T-helper 22 cell (primary cell): ENCODE measurements around the gene ADGRA3.
"Not testable (repeated sequence)": the region's sequence is repeated elsewhere in the genome, so short reads cannot be mapped to it uniquely, and the experiment has no call there.

ENCODE experiments used
- DNase-seq: peaks from one replicate; pipeline ENCODE4 v3.0.0-alpha.2; 2020; ENCODE audit warnings: low read depth

ADGRA3 gene

DNA sequence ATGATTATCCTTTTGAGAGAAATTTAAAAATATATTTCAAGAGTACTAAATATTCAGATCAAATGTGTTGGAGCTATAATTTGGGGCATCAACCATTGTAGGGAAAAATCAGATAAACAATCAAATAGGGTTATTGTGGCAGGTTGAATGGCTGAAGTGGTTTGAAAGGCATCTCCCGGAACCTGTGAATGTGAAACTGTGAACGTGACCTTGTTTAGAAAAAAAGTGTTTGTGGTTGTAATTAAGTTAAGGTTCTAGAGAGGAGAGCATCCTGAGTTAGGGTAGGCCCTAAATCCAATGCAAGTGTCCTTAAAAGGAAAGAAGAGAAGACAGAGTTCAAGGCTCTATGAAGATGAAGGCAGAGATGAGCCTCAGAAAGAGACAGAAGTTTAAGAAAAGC, 37.4 kb downstream of the ADGRA3 start:
- DNase-seq: no peak

DNA sequence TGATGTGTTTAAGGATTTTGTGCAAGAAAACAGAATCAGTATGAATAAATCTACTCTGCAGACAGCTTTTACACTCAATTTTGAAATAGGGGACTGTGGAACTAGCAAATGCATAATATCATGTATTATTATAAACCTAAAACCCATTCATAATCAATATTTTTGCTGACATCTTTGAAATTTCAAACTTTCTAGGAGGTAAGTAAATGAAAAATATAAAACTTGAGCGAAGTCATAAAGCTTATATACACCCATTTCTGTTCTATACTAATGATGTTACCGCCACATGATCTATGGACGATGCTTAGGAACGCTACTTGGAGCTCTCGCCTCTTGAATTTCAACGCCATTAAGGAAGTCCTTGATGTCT, 38.1 kb downstream of the ADGRA3 start:
- DNase-seq: no peak

DNA sequence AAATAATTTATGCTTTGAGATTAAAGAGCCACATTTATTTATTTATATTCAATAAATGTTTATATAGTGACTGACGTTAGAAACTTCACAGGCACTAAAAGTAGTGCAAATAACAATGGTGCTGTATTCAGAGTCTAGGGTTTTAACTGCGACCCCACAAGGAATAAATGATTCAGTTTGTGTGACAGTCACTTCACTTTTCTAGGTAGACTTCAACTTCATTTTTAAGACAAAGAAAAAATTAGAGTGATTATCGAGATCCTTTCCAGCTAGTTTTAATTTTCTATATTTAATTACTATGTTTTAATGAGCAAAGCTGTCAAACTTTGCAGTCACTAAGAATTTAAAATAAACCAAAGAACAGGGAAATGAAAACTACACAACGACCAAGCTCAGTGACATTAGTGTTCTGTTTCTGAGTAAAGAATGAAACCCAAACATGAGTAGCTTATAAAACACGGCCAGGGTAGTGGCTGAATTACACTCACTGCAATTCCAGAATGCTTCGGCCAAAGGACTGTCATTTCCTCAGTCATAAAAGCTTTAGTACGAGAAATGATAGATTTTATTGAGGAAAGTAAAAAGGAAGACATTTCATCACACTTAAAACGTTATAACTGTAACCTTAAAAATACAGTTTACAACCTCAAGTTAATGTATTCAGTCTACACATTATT, 38.6 kb downstream of the ADGRA3 start:
- DNase-seq: no peak

DNA sequence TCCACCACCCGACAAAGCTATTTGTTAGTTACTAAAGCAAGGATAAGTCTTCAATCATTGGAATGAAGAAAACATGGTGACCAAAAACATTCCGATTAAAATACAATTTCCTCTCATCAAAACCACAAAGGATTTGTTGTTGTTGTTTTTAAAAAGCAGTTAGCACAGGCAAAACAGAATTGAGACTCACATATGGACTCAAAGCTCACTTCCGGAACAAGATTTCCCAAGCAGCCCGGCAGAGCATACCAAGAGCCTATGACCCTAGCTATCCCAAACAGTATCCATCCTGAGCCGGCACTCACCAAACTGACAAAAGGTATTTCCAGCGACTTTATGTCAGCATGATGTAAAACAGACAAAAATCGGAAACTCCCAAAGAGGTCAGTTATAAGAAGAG, 39.9 kb downstream of the ADGRA3 start:
- DNase-seq: no peak

DNA sequence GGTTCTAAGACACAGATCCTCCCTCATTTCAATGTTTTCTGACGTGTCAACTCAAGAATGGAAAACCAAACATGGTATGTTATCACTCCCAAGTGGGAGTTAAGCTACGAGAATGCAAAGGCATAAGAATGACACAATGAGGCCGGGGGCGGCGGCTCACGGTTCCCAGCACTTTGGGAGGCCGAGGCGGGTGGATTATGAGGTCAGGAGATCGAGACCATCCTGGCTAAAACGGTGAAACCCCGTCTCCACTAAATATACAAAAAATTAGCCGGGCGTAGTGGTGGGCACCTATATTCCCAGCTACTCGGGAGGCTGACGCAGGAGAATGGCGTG, 40.6 kb downstream of the ADGRA3 start:
- not testable (repeated sequence) for DNase-seq

DNA sequence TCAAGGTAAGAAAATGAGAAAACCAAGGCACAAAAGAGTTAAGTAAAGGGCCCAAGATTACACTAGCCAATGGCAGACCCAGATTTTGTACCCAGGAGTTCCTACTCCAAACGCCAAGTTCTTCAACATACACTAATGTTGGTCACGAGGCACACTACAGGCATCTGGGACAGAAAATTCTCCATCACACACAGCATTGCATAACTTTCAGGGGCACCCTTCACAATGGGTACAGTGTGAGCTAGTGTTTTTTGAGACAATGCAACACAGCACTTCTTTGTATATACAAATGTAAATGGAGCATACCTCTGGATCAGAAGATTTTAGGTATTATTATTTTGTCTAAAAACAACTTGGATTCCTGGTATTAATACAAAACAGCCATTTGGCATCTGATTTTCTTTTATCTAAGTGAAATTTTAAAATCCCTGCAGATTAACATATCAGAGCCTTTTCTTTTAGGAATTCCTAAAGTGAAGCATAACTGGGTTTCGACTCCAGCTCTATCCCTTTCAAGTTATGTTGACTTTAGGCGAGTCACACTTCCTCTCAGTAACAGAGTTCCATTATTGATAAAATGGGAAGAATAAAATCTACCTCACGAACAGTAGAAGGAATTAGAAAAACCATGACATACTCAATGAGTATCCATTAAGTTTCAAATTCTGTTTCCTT, 41.1 kb downstream of the ADGRA3 start:
- no peak for DNase-seq

DNA sequence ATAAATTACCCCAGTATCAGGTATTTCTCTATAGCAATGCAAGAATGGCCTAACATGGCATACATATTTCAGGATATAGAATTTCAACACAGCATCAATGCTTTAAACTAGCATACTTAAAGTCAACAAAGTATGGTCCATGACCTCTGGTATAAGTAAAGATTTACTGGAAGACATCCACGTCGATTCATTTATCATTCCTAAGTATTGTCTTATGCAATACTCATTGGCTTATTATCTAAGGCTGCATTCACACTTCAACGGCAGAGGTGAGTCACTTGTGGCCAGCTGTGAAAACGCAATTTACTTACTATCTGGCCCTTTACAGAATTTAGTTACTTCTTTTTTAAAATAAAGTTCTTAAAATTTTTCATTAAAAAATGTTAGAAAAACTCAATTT, 42.6 kb downstream of the ADGRA3 start:
- no peak for DNase-seq

DNA sequence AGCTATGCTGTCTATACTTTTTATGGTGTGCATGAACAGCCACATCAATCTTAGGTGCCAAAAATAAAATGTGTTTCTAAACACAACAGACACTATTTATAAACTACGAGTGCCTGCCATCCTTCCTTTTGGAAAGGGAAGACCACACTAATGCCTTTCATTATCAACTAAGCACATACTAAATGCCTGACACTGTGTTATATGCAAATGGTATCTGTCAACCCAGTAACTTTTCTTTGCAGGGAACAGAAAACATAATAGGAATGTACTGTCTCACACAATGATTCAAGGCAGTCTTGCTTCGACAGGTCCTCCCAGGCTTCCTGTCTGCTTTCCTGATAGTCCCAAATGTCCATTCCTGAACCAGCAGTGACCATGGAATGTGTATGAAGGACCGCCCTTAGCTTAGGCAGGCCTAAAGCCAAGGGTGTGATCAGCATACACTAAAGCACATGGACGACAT, 43.8 kb downstream of the ADGRA3 start:
- DNase-seq: no peak

DNA sequence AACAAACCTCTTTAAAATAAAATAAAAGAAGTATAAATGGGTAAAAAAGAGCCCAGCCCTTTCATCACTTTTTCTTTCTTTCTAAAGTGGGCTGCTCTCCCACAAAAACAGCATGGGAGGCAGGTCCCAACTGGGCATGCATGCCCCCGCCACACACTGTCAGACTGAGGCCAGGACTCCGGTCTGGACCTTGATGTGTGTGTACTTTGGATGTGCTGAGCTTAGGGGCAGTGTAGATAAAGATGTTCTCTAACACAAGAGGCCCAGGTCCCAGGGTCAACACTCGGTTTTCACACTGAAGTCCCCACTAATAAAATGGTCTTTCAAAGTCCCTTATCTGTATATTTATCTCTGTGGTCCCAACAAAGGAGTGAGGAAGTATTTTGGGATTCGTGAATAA, 44.4 kb downstream of the ADGRA3 start:
- DNase-seq: no peak

DNA sequence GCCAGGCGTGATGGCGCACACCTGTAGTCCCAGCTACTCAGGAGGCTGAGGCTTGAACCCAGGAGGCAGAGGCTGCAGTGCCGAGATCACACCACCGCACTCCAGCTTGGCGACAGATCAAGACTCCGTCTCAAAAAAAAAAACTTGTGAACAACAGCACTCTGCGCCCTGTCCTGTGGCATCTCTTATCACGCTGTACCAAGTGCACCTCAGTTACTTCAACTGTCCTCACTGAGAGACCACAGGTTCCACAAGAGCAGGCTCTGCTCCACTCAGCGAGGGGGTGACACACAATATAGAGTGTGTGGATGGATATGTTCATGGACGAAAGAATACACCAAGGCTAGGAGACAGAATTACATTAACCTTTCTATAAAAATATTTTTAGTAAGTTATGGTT, 49.3 kb downstream of the ADGRA3 start:
- no peak for DNase-seq

DNA sequence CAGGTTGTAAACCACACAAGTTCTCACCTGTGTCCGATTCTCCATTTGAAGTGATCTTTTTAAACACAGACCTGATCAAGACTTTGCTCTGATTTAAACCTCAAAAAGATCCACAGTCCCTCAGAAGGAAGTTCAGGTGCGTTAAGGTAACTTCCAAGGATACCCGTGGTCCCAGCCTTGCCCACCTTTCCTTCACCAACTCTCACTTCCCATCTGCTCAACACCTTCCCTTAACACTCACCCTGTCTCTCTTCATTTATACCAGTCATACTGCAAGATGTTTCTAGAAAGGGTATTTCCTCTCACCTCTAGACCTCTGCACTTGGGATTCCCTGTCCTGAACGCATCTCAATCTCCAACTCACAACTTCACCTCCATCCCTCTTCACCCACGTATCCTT, 49.9 kb downstream of the ADGRA3 start:
- no peak for DNase-seq

DNA sequence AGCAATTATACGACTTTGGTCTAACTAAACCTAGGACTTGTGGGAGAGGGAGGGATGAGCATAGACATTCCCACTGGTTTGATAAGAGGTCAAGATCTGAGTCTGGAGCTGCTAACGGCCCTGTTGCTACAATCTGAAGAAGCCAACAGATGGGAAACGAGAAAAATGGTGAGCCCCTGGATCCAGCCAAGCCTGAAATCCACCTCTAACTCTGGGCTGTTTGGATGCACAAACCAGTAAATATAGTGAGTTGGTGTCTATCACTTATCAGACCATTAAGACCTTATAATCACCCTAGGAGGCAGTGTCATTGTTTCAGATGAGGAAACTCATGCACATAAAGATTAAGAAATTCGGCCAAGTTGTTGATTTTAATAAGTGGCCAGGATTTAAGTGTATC, 50.5 kb downstream of the ADGRA3 start:
- no peak for DNase-seq

DNA sequence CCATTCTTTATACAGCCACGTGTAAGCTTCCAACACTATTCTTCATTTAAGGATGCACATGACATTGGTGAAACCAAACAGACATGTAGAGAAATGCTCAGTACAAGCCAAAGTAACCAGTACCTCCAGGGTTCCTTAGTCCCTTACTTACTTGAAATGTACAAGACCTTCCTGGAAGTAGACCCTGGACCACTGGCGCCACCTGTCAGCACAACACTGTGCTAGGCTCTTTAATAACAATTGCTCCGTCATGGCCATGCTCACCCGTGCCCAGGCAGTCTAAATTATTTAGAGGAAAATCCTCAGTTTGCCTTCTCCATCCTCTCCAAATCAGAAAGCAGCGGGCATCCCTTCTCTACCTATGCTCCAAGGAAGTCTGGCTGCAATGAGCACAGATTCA, 52.7 kb downstream of the ADGRA3 start:
- DNase-seq: no peak

DNA sequence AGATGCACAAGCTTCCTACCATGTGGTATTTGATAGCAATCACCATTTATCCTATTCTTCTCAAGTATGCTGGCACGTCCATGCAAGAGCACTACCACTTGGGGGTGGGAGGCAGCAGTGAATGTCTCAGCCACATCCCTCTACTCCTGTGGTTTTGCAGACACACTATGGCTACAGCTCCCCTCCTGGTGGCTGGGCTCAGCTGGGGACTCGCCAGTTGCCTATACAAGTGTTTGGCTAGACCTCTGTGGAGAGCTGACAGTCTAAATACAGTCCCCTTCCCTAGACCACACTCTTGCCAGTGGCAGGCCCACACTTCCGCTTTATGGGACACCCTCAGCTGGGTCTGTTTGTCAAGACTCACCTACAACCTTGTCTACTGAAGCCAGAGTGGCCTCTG, 53.2 kb downstream of the ADGRA3 start:
- no peak for DNase-seq

DNA sequence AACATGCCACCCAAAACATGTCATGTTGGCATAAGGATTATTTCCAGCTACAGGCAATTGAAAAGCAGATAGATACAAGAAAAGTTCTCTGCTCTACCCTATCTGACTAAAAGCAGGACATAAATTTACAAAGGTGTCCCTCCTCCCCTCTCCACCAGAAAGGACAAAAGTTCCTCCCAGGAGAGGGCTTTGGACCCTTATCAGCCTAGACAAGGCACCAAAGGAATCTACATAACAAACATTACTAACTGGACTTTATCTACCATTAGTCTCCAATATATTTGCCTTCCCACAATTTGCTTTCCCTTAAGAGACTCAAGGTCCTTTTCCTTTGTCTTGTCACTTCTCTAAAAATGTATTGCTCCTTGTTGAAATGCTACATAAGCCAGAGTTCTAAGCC, 55.6 kb downstream of the ADGRA3 start:
- no peak for DNase-seq

DNA sequence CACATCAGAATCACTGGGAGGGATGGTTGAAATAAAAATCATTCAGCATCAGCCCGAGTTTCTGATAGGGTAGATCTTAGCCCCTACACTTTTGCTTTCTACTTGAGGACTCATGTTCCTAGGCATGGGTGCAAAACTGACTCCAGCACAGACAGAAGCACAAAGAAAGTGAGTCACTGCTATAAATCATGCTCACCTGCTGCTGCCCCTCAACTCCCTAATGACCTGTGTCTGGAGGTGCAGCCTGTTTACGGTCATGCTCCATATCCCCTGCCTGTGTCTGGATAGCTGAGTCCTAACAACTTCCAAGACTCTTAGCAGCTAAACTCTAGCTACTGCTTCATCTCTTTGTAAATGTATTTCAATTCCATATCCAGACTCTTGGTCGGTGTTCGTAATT, 57.8 kb downstream of the ADGRA3 start:
- DNase-seq: no peak

DNA sequence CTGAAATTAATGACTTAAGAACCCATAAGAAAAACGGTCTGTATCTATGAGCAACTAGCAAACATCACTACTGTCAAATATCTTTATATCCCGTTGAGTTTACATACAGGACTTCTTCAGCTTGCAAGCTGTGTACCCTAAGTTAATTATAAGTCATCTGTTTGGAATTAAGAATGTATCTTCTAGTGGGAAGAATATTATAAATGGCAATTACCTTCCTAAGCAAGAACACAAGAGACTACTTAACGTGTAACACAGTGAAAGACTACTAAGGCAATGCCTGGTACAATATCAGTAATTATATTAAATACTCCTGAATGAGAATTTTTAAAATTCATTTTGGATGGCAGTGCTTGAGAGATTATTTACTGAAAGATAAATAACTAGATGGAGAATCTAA, 58.5 kb downstream of the ADGRA3 start:
- no peak for DNase-seq

DNA sequence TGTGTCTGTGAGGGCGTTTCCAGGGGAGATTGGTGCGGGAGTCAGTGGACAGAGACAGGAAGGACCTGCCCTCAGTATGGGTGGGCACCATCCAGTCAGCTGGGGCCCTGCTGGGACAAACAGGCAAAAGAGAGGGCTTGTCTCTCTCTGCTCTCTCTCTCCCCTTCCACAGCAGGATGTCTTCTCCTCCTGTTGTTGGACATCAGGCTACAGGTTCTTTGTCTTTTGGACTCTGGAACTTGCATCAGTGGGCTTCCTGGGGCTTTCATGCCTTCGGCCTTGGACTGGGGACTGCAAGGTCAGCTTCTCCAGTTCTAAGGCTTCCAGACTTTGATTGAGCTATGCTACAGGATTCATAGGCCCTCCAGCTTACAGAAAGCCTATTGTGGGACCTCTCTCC, 59.6 kb downstream of the ADGRA3 start:
- DNase-seq: no peak

DNA sequence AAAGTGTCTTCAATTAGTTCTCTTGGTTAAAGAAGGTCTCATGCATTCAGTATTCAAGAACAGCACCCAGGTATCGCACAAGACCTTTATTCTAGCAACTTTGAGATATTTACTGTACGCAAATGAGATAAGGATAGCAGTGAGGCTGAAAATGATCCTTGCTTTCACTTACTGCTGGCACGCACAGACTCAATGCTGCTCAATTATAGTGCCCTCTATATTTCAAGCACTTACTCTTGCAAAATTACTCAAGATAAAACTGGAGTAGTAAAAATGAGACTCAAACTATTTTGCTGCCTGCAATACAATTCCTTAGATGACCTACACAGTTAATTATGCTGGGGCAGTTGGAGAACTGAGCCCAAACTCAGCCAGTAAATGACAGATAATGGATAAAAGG, 60.9 kb downstream of the ADGRA3 start:
- DNase-seq: no peak

DNA sequence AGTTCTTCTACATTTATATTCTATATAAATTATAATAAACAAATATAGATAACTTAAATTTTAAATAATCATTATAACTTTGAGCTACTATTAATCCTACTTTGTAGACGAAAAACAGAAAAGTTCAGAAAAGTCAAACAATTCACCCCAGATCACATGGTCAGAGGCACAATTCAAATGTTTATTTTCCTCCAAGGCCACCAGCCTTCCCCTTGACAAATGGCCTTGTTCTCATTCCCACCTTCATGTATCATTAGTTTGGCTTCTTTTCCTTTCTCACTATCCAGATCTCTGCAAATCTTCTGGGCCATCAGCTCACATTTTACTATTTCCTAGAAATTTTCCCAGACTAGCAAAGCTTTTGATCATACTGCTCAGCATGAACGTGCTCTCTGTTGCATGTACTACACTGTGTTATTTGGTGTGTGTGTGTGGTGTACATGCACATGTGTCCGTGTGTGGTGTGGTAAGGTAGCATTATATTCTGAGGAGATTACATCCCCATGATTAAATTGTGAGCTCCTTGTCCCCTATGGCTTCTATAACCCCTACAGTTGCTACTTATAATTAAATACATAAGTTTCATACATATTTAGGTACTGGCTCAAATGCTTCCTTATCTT, 61.5 kb downstream of the ADGRA3 start:
- no peak for DNase-seq

DNA sequence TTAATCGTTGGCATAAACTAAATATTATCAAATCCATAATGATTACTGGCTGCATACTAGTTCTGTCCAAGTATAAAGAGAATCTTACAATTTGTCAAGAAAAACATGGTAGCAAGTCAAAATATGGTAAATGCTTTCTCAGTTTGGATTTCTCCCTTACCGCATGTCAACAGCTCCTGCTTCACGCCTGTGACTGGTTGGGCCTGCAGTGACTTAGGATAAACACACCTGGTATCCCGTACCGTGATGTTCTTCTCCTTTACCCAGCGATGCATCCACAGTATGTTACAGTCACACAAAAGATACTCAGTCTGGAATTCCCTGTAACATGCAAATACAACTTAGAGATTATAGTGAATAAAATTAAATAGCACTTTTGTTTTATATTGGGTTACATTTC, 71.1 kb downstream of the ADGRA3 start:
- DNase-seq: no peak

DNA sequence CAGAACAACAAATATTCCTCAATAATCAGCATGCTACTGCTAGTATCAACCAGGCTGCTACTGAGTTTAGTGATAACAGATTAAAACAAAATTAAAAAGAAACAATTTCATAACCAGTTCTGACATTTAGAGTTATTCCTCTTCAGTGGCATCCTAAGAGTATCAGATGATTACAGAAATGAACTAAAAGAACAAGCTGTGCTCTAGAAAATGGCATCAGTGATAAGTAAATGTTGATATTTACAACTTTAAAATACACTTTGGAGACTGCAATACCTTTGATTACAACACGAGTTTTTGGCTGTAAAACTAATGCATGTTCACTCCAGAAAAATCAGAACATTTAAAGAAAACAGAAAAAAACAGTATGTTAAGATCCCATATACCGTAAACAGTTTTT, 72.9 kb downstream of the ADGRA3 start:
- DNase-seq: no peak

DNA sequence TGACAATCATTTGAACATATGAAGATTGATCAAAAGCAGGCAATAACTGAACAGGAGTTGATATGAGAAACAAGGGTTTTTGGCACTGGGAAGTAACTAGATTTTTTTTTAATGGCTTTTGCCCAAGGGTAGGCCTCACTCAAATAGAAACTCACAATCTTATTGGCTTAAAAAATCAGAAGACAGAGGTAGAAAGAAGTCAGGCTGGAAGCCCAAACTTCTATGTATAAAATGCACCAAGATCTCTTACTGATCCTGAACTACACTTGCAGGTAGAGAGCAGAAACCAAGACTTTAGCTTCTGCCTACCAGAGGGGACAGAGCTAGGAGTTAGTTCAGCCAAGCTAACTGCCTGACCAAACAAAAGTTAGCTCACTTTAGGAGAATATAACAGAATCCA, 74.9 kb downstream of the ADGRA3 start:
- no peak for DNase-seq

DNA sequence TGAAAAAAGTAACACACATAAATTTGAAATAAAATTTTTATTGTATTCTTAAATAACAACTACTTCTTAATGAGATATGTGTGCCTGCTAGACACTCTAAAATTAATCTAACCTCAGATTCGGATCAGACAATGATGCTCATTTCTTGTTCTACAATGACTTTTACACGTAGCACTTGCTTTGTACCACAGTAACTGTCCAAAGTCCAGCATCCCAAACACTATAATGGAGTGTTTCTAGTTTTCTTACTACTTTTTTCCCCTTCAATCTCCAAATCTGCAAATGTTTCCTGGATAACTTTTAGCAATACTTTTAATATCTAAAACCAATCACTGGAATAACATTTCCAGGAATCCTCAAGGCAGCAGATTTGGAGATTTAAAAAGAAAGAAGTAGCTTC, 75.9 kb downstream of the ADGRA3 start:
- no peak for DNase-seq
